Measurements from ENCODE around the gene STAT4.

STAT4 gene

DNA sequence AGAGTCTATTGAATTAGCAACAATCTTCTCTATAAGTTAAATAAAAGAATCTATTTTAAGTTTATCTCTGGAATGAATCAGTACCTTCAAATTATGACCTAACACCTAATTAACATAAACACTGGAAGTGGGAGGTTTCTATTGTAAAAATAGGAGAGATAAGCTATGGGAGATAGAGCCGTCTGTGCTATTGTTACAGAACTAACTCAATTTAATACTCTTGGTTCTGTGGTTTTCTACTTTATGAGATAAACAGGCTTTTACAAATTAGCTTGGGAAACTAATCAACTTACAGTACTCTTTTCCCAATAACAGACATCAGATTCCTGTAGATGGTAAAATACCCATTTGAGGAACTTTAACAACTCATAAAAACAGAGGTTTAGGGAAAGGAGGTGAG, 111.2 kb downstream of the STAT4 start:
- DNase-seq = no peak

DNA sequence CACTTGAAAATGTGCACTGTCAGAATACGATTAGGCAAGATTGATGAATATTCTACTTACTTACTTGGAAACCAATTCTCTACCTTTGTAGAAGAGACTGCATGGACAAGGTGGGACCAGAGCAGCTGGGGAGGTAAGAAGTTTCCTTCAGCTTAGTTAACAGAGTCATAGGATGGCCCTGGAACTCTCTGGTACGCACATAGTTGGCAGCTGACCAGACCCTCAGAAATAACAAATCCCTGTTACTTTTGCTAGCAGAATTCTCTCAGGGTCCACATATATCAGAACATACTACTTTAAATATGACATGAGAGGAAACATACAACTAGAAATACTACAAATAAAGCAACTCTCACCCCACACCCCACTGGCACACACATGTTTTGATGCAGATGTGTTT, 112.1 kb downstream of the STAT4 start:
- no peak for DNase-seq

DNA sequence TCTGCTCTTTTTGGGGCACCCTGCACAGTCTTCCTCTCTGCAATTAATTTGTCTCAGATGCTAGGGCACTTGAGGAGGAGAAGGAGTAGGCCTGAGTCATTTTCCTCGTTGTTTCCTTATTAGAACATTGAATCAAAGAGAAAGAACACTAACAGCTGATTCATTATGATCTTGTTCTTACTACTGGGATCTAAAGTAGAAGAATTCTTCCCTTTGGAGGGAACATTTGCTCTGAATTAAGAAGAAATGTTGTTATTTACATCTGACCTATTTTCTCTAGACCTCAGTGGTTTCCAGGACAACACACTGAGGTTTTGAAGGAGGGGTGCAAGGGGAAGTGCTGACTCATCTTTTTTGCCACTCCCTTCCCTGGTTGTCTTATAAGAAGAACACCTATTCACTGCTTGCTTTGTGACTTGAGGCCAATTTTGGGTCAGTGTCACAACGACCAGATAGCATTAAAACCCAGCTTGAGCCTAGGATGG, 112.5 kb downstream of the STAT4 start:
- DNase-seq = no peak

DNA sequence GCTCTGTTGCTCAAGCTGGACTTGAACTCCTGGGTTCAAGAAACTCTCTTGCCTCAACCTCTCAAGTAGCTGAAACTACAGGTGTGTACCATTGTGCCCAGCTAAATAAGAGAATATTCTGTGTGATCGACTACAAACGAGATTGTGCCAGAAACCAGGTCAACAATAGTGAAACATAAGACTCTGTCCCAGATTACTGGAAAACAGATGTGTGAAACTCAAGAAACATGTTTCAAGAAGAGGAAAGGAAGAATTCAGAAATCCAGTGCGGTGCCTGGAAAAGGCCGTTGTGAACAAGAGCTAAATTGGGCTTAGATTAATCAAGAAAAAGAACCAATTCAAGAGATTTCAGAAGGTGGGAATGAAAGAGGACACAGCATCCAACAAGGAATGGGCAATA, 113.4 kb downstream of the STAT4 start:
- no peak for DNase-seq

DNA sequence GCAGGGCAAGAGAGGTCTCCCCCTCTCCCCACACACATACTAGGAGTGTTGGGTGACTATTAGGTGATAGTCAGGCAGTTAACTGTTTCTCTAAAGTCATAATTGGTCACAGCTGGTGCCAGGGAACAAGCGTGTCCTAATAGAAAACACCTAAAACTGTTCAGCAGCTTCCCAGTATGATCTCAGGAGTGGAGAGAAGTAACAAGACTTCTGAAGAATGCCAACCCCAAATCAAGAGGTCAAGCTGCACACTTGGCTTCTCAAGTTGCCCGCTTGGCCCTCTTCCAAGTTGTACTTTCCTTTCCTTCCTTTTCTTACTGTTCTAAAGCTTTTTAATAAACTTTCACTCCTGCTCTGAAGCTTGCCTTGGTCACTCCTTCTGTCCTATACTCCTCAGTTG, 114.4 kb downstream of the STAT4 start:
- no peak for DNase-seq

- no peak for DNase-seq
Observed at GRCh38 chr2:191032588-191033429, 118.0 kb downstream of the STAT4 start.

GRCh38 chr2:191031256-191031655, 119.5 kb downstream of the STAT4 start:
- DNase-seq = no peak

- DNase-seq = no peak
Observed at GRCh38 chr2:191030521-191031154, 120.2 kb downstream of the STAT4 start.

- DNase-seq = no peak
Observed at GRCh38 chr2:191029280-191029950, 121.4 kb downstream of the STAT4 start.

GRCh38 chr2:191026377-191026776, 124.4 kb downstream of the STAT4 start:
- DNase-seq = no peak

- DNase-seq = no peak
Observed at GRCh38 chr2:191025135-191025534, 125.7 kb downstream of the STAT4 start.

GRCh38 chr2:191023235-191023679, 127.5 kb downstream of the STAT4 start:
- DNase-seq = no peak

DNA sequence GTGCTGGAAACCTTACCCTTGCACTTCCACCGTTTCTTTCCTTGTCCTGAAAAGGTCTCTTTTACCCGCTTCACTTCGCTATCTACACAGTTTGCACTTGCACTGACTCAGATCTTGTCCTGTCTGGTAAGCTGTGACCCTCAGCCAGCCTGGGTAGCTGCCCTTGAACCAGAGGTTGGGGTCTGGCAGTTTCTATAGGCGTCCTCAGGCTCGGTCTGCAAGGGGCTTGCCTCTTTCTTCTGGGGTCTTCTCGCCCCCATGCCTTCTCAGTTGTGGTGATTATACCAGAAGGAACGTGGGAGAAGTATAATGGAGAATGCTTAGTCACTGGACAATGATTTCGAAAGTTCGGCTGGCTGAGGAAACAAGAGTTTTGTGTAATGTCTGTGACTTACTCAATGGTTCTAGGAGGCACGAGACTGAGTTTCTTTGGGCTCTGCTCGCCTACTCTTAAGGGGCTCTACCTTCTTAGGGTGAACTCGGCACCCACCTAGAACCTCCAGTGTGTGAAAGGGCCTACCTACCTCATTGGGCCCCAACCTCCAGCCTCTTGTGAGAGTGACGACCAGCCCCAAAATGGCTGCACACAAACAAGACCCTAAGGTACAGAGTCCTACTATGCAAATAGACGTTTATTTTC, 129.9 kb downstream of the STAT4 start:
- DNase-seq = peak; percentile 2

DNA sequence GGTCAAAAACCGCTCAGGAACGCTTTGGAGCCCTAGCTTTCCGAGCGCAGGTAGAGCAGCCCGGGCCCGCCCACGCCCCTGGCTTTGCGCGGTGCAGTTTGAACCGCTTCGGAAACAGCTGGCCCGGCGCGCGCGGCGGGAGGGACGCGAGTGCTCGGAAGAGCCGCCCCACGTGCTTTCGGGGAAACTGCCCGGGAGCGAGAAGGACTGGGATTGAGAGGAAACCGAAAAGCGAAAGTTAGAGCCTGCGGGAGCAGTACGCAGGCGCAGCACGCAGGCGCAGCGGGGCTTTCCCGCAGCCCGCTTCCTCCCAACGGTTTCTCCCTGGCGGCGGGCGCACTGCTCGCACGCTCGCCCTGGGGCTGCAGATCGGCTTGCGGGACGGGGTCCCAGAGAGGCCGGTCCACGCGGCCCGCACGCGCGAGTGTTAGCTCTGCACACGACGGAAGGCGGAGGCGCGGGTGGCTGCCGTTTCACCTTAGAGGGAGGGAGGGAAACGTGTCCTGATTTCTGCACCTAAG, 130.5 kb downstream of the STAT4 start:
- peak; percentile 92 for DNase-seq

DNA sequence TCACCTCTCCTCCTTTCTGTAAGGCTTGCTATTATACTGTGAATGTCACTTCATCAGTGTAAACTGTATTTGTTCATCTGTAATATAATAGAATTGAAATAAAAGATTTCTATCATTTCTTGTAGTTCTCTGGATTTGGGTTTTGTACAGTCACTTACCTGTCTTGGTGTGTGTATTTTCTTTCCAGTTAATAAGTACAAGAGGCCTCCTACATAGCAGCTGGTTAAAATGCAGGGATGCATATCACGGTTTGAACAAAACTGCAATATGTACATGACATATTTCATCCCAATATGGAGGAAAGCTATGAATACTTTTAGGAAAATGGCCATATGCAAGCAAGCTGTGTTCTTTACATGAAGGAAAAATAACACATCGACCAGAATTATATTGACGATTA, 131.4 kb downstream of the STAT4 start:
- DNase-seq = no peak

- no peak for DNase-seq
Observed at GRCh38 chr2:191018643-191019119, 132.1 kb downstream of the STAT4 start.

DNA sequence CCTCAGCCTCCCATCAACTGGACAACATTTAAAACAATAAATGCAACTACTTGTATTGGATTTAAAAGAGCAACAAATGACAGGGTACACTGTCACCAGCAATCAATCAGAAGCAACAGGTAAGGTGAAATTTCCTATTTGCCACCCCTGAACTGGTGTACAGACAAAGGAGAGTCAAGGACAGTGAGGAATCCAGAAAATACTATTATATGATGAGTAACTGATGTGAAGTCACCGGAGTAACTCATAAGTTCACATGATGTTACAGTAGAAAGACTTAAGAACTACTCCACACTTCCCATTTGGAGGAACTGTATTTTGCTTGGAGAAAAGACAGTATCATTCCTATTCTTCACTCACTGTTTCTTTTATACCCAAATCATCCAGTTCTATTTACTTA, 132.7 kb downstream of the STAT4 start:
- DNase-seq = no peak

DNA sequence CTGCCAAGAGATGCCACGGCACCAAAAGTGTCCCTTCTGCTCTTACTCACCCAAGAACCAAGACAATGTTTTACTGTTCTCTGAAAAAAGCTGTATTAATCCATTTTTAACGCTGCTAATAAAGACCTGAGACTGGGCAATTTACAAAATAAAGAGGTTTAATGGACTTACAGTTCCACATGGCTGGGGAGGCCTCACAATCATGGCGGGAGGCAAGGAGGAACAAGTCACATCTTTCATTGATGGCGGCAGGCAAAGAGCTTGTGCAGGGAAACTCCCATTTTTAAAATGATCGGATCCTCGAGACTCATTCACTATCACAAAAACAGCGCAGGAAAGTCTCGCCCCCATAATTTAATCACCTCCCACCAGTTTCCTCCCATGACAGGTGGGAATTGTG, 135.0 kb downstream of the STAT4 start:
- no peak for DNase-seq

DNA sequence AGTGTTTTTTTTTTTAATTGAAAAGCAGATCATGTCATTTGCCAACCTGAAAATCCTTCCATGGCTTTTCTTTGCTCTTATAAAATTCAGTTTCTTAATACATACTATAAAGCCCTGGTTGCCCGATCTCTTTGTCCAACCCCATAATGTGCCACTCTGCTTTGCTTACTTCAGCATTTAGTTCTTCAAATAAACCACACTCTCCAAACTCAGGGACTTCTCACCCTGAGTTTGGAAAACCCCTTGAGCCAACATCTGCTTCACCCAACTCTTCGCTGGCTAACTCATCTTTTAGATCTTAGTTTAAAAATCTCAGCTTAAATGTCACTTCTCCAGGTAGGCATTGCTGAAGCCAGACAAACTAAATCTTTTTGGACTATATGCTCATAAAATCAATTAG, 135.6 kb downstream of the STAT4 start:
- DNase-seq = no peak

- DNase-seq = peak; percentile 14
Observed at GRCh38 chr2:191014653-191015020, 136.2 kb downstream of the STAT4 start.

GRCh38 chr2:191013932-191014652, 136.7 kb downstream of the STAT4 start, which contains the start of gene STAT1:
TSS of gene STAT1 (minus strand) at chr2:191014171. CDS start at chr2:191010003, 4,168 bp downstream.
- peak; percentile 80 for DNase-seq

- peak; percentile 40 for DNase-seq
Observed at GRCh38 chr2:191013682-191013931, 137.2 kb downstream of the STAT4 start.
